Dendritic cell treated with granulocyte-macrophage colony-stimulating factor and Interleukin-4, amounts not matched to agents 40 ng/mL and 50 ng/mL, for 4 days (primary cell): ENCODE data around the gene ATXN1.

Source experiments
- H3K27ac Mint-ChIP-seq: one replicate; pipeline ENCODE4 v1.8.0; 2022; ENCODE audit warnings: mild to moderate bottlenecking, mixed read lengths
- H3K27me3 Mint-ChIP-seq: one replicate; pipeline ENCODE4 v1.8.0; 2022; ENCODE audit warnings: mild to moderate bottlenecking, mixed read lengths
- H3K36me3 Mint-ChIP-seq: one replicate; pipeline ENCODE4 v1.8.0; 2022; ENCODE audit warnings: low read depth, mixed read lengths
- H3K4me1 Mint-ChIP-seq: one replicate; pipeline ENCODE4 v1.8.0; 2022; ENCODE audit warnings: low read depth, mixed read lengths
- H3K4me3 Mint-ChIP-seq: one replicate; pipeline ENCODE4 v1.8.0; 2022; ENCODE audit warnings: mild to moderate bottlenecking, moderate library complexity, mixed read lengths
- H3K9me3 Mint-ChIP-seq: one replicate; pipeline ENCODE4 v1.8.0; 2022; ENCODE audit warnings: mixed read lengths
- intact Hi-C: fragments of 100-400 bp; cut with micrococcal nuclease; formaldehyde crosslinking; loops from one replicate; pipeline ENCODE4 v1.15.0; 2022

Gene ATXN1

GRCh38 chr6:16591396-16592222 is 169.7 kb downstream of the ATXN1 start:
- peak overlapping the region; percentile 51 for H3K4me3 Mint-ChIP-seq
- H3K4me1 Mint-ChIP-seq = peaks cover 45% of the 10 kb centered on the region
- no peaks in the 10 kb centered on the region for H3K9me3 Mint-ChIP-seq
- intact Hi-C loops = no loop called here
- peak overlapping the region; percentile 77 for H3K27ac Mint-ChIP-seq
- no peaks in the 10 kb centered on the region for H3K27me3 Mint-ChIP-seq
- peaks cover 35% of the 10 kb centered on the region for H3K36me3 Mint-ChIP-seq

DNA sequence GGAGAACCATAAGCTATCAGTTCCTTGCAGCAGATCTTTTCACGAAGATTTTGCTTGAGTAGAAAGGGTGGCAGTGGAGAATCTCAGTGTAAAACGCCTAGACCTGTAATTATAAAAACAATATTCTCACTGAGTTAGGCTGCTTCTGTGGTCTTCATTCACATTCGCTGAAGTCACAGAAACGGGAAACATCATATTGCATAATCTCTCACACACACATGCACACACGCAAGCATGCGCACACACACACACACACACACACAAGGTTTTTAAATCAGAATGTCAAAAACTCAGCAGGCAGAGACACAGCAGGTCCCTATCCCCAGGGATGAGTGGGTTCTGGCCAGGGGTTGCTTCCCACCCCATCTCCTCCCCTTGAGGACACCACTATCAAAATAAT is 175.5 kb downstream of the ATXN1 start:
- H3K4me1 Mint-ChIP-seq = peaks cover 41% of the 10 kb centered on the region
- peaks cover 52% of the 10 kb centered on the region for H3K36me3 Mint-ChIP-seq
- H3K4me3 Mint-ChIP-seq = peak overlapping the region; percentile 62
- no peaks in the 10 kb centered on the region for H3K27me3 Mint-ChIP-seq
- H3K27ac Mint-ChIP-seq = peak overlapping the region; percentile 71
- no peaks in the 10 kb centered on the region for H3K9me3 Mint-ChIP-seq
- intact Hi-C loops = loop anchor here (5.0 to 10.0 kb wide), 3 partner anchors 69 to 171 kb away; no protein-coding TSS in a partner anchor

GRCh38 chr6:16583144-16583762 is 178.0 kb downstream of the ATXN1 start:
- H3K9me3 Mint-ChIP-seq = no peaks in the 10 kb centered on the region
- H3K4me3 Mint-ChIP-seq = no peak overlapping the region
- peaks cover 32% of the 10 kb centered on the region for H3K4me1 Mint-ChIP-seq
- H3K36me3 Mint-ChIP-seq = peaks cover 69% of the 10 kb centered on the region
- H3K27ac Mint-ChIP-seq = no peak overlapping the region
- H3K27me3 Mint-ChIP-seq = no peaks in the 10 kb centered on the region
- intact Hi-C loops = loop anchor here (10.0 kb wide), 2 partner anchors 68 to 72 kb away; no protein-coding TSS in a partner anchor

DNA sequence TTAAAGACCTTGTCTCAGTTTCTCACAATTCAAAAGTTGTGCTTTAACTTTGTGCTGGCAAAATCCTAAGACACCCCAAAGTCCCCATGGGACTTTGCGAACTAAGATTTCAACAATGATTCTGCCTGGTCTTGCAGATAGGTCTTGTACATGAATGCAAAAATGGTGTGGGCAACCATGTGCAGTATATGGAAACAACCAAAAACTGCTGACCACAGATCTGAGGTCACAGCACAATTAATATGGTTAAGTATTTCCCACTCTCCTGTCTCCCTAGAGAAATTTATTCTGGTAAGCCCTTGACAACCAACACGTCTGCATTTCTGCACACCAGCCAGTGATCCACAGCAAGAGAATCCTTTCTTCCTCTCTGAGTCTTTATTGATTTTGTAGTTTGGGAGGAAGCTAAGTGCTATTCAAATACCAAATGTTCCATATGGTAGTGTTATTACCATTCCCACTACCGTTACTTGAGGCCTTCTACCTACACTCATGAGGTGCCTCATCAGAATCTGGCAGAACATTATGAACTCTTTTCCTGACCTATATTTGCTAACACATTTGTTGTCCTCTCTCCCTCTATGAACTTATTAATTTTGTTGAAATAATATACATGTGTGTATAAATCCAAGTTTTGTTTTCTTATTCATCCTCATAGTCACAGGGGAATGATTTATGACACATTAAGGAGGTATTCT is 178.7 kb downstream of the ATXN1 start:
- H3K27me3 Mint-ChIP-seq = no peaks in the 10 kb centered on the region
- no peak overlapping the region for H3K4me3 Mint-ChIP-seq
- peaks cover 68% of the 10 kb centered on the region for H3K36me3 Mint-ChIP-seq
- no peaks in the 10 kb centered on the region for H3K9me3 Mint-ChIP-seq
- H3K27ac Mint-ChIP-seq = no peak overlapping the region
- H3K4me1 Mint-ChIP-seq = peaks cover 26% of the 10 kb centered on the region
- intact Hi-C loops = loop anchor here (10.0 kb wide), 2 partner anchors 68 to 72 kb away; no protein-coding TSS in a partner anchor

- Mint-ChIP-seq H3K4me1 (peaks cover 21% of the 10 kb centered on the region), H3K9me3 (no peaks in the 10 kb centered on the region), H3K4me3 (no peak overlapping the region), H3K27ac (no peak overlapping the region), H3K36me3 (peaks cover 78% of the 10 kb centered on the region), H3K27me3 (no peaks in the 10 kb centered on the region)
- intact Hi-C loops = no loop called here
Observed at GRCh38 chr6:16578695-16579285, 182.5 kb downstream of the ATXN1 start.

DNA sequence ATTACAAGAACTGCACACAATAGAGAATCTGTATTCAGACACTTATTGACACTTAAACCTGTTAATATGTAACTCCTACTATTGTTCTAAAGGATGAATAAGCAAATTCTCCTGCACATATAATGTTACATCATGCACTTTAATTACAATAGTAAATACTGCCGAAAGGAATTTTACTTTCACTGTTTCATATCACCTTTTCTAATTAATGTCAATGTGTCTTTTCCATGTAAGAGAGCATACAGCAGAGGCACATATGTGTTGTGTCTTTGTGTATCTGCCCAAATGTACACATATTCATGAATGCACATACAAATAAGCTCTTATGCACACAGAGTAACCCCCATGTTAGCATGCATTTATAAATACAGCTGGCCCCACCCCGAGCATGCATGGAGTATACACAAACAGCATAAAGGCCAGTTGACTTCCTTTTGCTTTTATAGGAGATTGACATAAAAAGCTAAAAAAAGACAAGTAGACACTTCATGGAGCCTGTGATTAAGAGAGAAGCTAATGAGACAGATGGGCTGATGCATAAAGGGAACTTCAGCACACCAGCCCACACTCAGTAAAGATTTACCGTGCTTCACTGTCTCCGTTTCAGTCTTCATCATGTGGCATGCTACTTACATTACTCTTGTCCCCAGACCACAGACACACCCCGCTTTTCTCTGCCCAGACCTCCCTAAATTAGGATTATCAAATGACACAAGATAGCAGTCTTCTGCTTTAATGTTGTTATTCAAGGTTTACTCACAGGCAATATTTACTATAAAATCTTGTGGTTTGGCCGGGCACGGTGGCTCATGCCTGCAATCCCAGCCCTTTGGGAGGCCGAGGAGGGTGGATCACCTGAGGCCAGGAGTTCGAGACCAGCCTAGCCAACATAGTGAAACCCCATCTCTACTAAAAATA is 184.6 kb downstream of the ATXN1 start:
- intact Hi-C loops = no loop called here
- no peak overlapping the region for H3K4me3 Mint-ChIP-seq
- no peaks in the 10 kb centered on the region for H3K9me3 Mint-ChIP-seq
- no peaks in the 10 kb centered on the region for H3K27me3 Mint-ChIP-seq
- peaks cover 69% of the 10 kb centered on the region for H3K36me3 Mint-ChIP-seq
- peaks cover 22% of the 10 kb centered on the region for H3K4me1 Mint-ChIP-seq
- peak overlapping the region; percentile 29 for H3K27ac Mint-ChIP-seq

DNA sequence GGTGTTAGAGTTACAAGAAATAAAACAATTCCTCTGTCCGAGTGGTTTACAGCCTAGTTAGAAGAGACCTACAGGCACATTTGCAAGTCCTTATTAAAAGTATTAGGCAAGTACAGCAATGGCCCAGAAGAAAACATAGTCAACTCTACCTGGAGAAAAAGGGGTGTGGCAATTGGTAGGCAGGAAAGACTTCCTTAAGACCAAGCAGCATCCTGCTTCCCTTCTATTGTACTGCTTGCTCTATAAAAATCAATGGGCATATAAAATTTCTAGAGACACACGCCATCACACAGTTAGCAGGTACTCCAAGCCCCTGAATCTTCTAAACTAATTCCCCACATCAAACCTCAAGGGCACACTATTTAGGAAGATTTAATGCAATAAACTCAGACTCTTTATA is 185.6 kb downstream of the ATXN1 start:
- H3K9me3 Mint-ChIP-seq = no peaks in the 10 kb centered on the region
- H3K4me1 Mint-ChIP-seq = peaks cover 13% of the 10 kb centered on the region
- H3K27me3 Mint-ChIP-seq = no peaks in the 10 kb centered on the region
- intact Hi-C loops = no loop called here
- H3K36me3 Mint-ChIP-seq = peaks cover 65% of the 10 kb centered on the region
- H3K27ac Mint-ChIP-seq = no peak overlapping the region
- no peak overlapping the region for H3K4me3 Mint-ChIP-seq

GRCh38 chr6:16572943-16573342 is 188.3 kb downstream of the ATXN1 start:
- Mint-ChIP-seq H3K4me1 (peaks cover 13% of the 10 kb centered on the region), H3K36me3 (peaks cover 66% of the 10 kb centered on the region), H3K9me3 (no peaks in the 10 kb centered on the region), H3K27me3 (no peaks in the 10 kb centered on the region), H3K27ac (no peak overlapping the region), H3K4me3 (no peak overlapping the region)
- intact Hi-C loops = no loop called here

GRCh38 chr6:16572317-16572716 is 188.9 kb downstream of the ATXN1 start:
- Mint-ChIP-seq H3K9me3 (no peaks in the 10 kb centered on the region), H3K36me3 (peaks cover 65% of the 10 kb centered on the region), H3K27ac (no peak overlapping the region), H3K27me3 (no peaks in the 10 kb centered on the region), H3K4me3 (no peak overlapping the region), H3K4me1 (peaks cover 13% of the 10 kb centered on the region)
- intact Hi-C loops = no loop called here

GRCh38 chr6:16570946-16571345 is 190.3 kb downstream of the ATXN1 start:
- peaks cover 63% of the 10 kb centered on the region for H3K36me3 Mint-ChIP-seq
- H3K27ac Mint-ChIP-seq = no peak overlapping the region
- H3K27me3 Mint-ChIP-seq = no peaks in the 10 kb centered on the region
- H3K4me3 Mint-ChIP-seq = no peak overlapping the region
- intact Hi-C loops = no loop called here
- H3K9me3 Mint-ChIP-seq = no peaks in the 10 kb centered on the region
- peaks cover 6% of the 10 kb centered on the region for H3K4me1 Mint-ChIP-seq

DNA sequence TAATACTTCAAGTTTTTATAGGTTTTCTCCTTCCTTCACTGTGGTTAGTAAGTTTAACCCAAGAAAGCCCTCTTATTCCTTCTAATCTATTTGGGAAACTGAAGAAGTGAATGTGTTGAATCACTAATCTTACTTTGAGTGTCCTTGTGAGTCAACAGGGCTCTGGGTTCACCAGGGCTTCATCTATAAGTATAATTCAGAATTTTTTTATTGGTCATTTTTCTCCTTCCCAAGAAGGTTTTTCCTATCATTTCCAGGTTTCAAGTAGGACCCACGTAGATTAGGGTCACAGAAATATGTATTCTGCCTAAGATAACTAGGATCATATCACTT is 191.1 kb downstream of the ATXN1 start:
- Mint-ChIP-seq H3K9me3 (no peaks in the 10 kb centered on the region), H3K27ac (no peak overlapping the region), H3K4me1 (peaks cover 6% of the 10 kb centered on the region), H3K27me3 (no peaks in the 10 kb centered on the region), H3K4me3 (no peak overlapping the region), H3K36me3 (peaks cover 55% of the 10 kb centered on the region)
- intact Hi-C loops = no loop called here

GRCh38 chr6:16568128-16568527 is 193.1 kb downstream of the ATXN1 start:
- Mint-ChIP-seq H3K36me3 (peaks cover 38% of the 10 kb centered on the region), H3K27me3 (no peaks in the 10 kb centered on the region), H3K4me1 (no peaks in the 10 kb centered on the region), H3K4me3 (no peak overlapping the region), H3K27ac (no peak overlapping the region), H3K9me3 (no peaks in the 10 kb centered on the region)
- intact Hi-C loops = no loop called here

GRCh38 chr6:16567071-16567470 is 194.2 kb downstream of the ATXN1 start:
- no peak overlapping the region for H3K4me3 Mint-ChIP-seq
- no peaks in the 10 kb centered on the region for H3K9me3 Mint-ChIP-seq
- intact Hi-C loops = no loop called here
- no peaks in the 10 kb centered on the region for H3K4me1 Mint-ChIP-seq
- no peaks in the 10 kb centered on the region for H3K27me3 Mint-ChIP-seq
- H3K27ac Mint-ChIP-seq = no peak overlapping the region
- H3K36me3 Mint-ChIP-seq = peaks cover 36% of the 10 kb centered on the region
